HepG2 (cell line): Measurements from ENCODE around the gene MT4. TPM values are rescaled to one million over a fixed set of nuclear protein-coding genes. Genes with fewer than 3 reads are reported as not detected.

Experiments used
- CREB1 ChIP-seq, 2 experiments: fragments of 450-650 bp in 1 of 2; IDR thresholded peaks; 2 replicates each; pipeline ENCODE4 v1.6.1; 2016 to 2017; ENCODE audit warnings: control low read depth in 1 of 2, mild to moderate bottlenecking in 1 of 2, missing compliant biosample characterization in 1 of 2, missing genetic modification characterization in 1 of 2
- DNMT3B ChIP-seq: conservative IDR thresholded peaks from 2 replicates; pipeline ENCODE4 v1.6.1; 2016; ENCODE audit warnings: missing biosample characterization, control low read depth
- FOSL2 ChIP-seq: sonication (generic); formaldehyde crosslinking; IDR thresholded peaks from 2 replicates; pipeline ENCODE4 v1.4.0; 2020; ENCODE audit warnings: missing genetic modification reagents
- JUNB ChIP-seq: sonication (generic); formaldehyde crosslinking; IDR thresholded peaks from 2 replicates; pipeline ENCODE4 v1.8.0; 2022; ENCODE audit warnings: missing genetic modification reagents, mild to moderate bottlenecking, borderline replicate concordance
- MLLT10 ChIP-seq: sonication (generic); formaldehyde crosslinking; IDR thresholded peaks from 2 replicates; pipeline ENCODE4 v1.4.0; 2020; ENCODE audit warnings: missing genetic modification reagents
- REPIN1 ChIP-seq: sonication (generic); formaldehyde crosslinking; IDR thresholded peaks from 2 replicates; pipeline ENCODE4 v1.8.0; 2022; ENCODE audit warnings: missing genetic modification reagents, low read depth, mild to moderate bottlenecking, borderline replicate concordance
- SRY ChIP-seq: sonication (generic); formaldehyde crosslinking; IDR thresholded peaks from 2 replicates; pipeline ENCODE4 v1.8.0; 2022; ENCODE audit warnings: mild to moderate bottlenecking, missing genetic modification reagents
- TBP ChIP-seq: sonication (generic); formaldehyde crosslinking; IDR thresholded peaks from 2 replicates; pipeline ENCODE4 v1.5.0; 2020; ENCODE audit warnings: missing genetic modification reagents
- U2AF1 ChIP-seq: fragments of 200-400 bp; formaldehyde crosslinking; optimal IDR thresholded peaks from 2 replicates; pipeline ENCODE3; 2017; ENCODE audit warnings: mild to moderate bottlenecking, low read depth, low read length
- ZFP36L2 ChIP-seq: sonication (generic); formaldehyde crosslinking; IDR thresholded peaks from 2 replicates; pipeline ENCODE4 v1.4.0; 2020; ENCODE audit warnings: missing genetic modification reagents
- ZFX ChIP-seq: sonication (generic); formaldehyde crosslinking; IDR thresholded peaks from 2 replicates; pipeline ENCODE4 v1.4.0; 2020; ENCODE audit warnings: mild to moderate bottlenecking, low read depth, missing genetic modification reagents, moderate library complexity
- ZNF205 ChIP-seq: IDR thresholded peaks from 2 replicates; pipeline ENCODE4 v1.6.1; 2018; ENCODE audit warnings: missing biosample characterization, missing genetic modification reagents
- ZNF232 ChIP-seq: sonication (generic); formaldehyde crosslinking; IDR thresholded peaks from 2 replicates; pipeline ENCODE4 v1.4.0; 2020; ENCODE audit warnings: missing genetic modification reagents, borderline replicate concordance
- ZNF331 ChIP-seq: sonication (generic); formaldehyde crosslinking; IDR thresholded peaks from 2 replicates; pipeline ENCODE4 v1.4.0; 2020; ENCODE audit warnings: missing genetic modification reagents
- ZNF605 ChIP-seq: sonication (generic); formaldehyde crosslinking; IDR thresholded peaks from 2 replicates; pipeline ENCODE4 v1.8.0; 2022; ENCODE audit warnings: mild to moderate bottlenecking, missing genetic modification reagents
- ZNF737 ChIP-seq: sonication (generic); formaldehyde crosslinking; IDR thresholded peaks from 2 replicates; pipeline ENCODE4 v1.5.0; 2020; ENCODE audit warnings: missing genetic modification reagents, mild to moderate bottlenecking, borderline replicate concordance
- ZNF83 ChIP-seq: sonication (generic); formaldehyde crosslinking; IDR thresholded peaks from 2 replicates; pipeline ENCODE4 v1.4.0; 2020; ENCODE audit warnings: missing genetic modification reagents, mild to moderate bottlenecking, borderline replicate concordance
- polyA plus RNA-seq, 8 experiments: library from polyadenylated mRNA; depleted of rRNA in 3 of 8; stranded (reverse) in 7 of 8; unstranded in 1 of 8; fragments of >200 nt; fragmentation: Illumina TruSeq in 4 of 8; extraction: Trizol in 4 of 8; gene quantifications; 2 replicates each; pipeline versions ENCODE4 v1.2.1 to v1.2.3, GENCODE V29; 2011 to 2016; ENCODE audit warnings: low read depth in 4 of 8, missing spikeins in 1 of 8, mixed read lengths in 1 of 8; ENCODE audit not compliant: insufficient read depth in 1 of 8
- total RNA-seq, 5 experiments: library from RNA; depleted of rRNA; stranded (reverse); fragments of >200 nt; fragmentation: Illumina TruSeq; extraction: Trizol; gene quantifications; 2 replicates each; pipeline ENCODE4 v1.2.3, GENCODE V29; 2016; ENCODE audit warnings: low read depth in 1 of 5
- TF ChIP-seq, protein P1 (sequence below): IDR thresholded peaks from 2 replicates; pipeline ENCODE4 v1.6.1; 2016; ENCODE audit warnings: missing genetic modification reagents, missing compliant biosample characterization
- TF ChIP-seq, protein P2 (sequence below): sonication (generic); formaldehyde crosslinking; IDR thresholded peaks from 2 replicates; pipeline ENCODE4 v1.8.0; 2023; ENCODE audit warnings: mild to moderate bottlenecking, missing genetic modification reagents
- TF ChIP-seq, protein P3 (sequence below): sonication (generic); formaldehyde crosslinking; IDR thresholded peaks from 2 replicates; pipeline ENCODE4 v1.4.0; 2020; ENCODE audit warnings: mild to moderate bottlenecking, missing genetic modification reagents
- TF ChIP-seq, protein P4 (sequence below): sonication (generic); formaldehyde crosslinking; IDR thresholded peaks from 2 replicates; pipeline ENCODE4 v1.9.0; 2021; ENCODE audit warnings: missing genetic modification reagents, mild to moderate bottlenecking, borderline replicate concordance
- TF ChIP-seq, protein P5 (sequence below): sonication (generic); formaldehyde crosslinking; IDR thresholded peaks from 2 replicates; pipeline ENCODE4 v1.4.0; 2020; ENCODE audit warnings: missing genetic modification reagents
- TF ChIP-seq, protein P6 (sequence below): sonication (generic); formaldehyde crosslinking; IDR thresholded peaks from 2 replicates; pipeline ENCODE4 v1.5.0; 2020; ENCODE audit warnings: mild to moderate bottlenecking, low read depth, missing genetic modification reagents, borderline replicate concordance

Gene MT4
- total and polyA plus RNA-seq, 2 of the 13 experiments (the other 11 are each of a cell fraction or from before 2014, with no cell fraction given), result not detected

DNA sequence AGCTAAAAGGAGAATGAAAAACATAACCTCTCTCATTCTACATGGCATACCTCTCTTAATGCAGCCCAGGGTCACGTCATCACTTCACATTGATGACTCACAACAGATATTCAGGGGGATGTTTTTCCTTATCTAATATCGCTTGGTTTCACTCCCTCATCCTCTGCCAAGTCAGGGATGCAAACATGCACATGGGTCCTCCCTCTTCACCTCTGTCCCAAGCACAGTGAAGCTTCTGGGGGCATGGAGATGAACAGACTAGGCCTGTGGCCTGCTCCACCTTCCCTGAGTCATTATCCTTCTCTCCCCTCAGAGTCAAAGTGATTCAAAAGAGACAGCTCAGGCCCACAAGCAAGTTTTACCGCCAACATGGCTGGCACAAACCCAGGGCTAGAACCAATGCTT lies 41.2 kb downstream of the MT4 start (continued):
- TF ChIP-seq, protein P1, sequence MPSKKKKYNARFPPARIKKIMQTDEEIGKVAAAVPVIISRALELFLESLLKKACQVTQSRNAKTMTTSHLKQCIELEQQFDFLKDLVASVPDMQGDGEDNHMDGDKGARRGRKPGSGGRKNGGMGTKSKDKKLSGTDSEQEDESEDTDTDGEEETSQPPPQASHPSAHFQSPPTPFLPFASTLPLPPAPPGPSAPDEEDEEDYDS (CRISPR knock-in tag), result 0 out of 2 replicates have a peak, but pooled peaks have one; percentile 7
- TF ChIP-seq ZFX (CRISPR knock-in tag) (peak; percentile 59; the same call in 1 of the 2 replicates), REPIN1 (CRISPR knock-in tag) (0 out of 2 replicates have a peak, but pooled peaks have one; percentile 15), CREB1 (IDR thresholded peaks at IDR 0.05) (peak; percentile 90), CREB1 (CRISPR knock-in tag; IDR thresholded peaks at IDR 0.05) (no peak), SRY (CRISPR knock-in tag) (no peak), ZNF83 (CRISPR knock-in tag) (no peak), MLLT10 (CRISPR knock-in tag) (no peak), ZNF605 (0 out of 2 replicates have a peak, but pooled peaks have one; percentile 4), FOSL2 (0 out of 2 replicates have a peak, but pooled peaks have one; percentile 44), ZNF331 (no peak), DNMT3B (0 out of 2 replicates have a peak, but pooled peaks have one; percentile 17), ZNF205 (CRISPR knock-in tag) (no peak), TBP (CRISPR knock-in tag) (0 out of 2 replicates have a peak, but pooled peaks have one; percentile 28), ZNF737 (CRISPR knock-in tag) (peak; percentile 57; the same call in 1 of the 2 replicates), U2AF1 (no peak), ZNF232 (CRISPR knock-in tag) (0 out of 2 replicates have a peak, but pooled peaks have one; percentile 20), JUNB (CRISPR knock-in tag) (no peak), ZFP36L2 (CRISPR knock-in tag) (0 out of 2 replicates have a peak, but pooled peaks have one; percentile 58)
- TF ChIP-seq, protein P2, sequence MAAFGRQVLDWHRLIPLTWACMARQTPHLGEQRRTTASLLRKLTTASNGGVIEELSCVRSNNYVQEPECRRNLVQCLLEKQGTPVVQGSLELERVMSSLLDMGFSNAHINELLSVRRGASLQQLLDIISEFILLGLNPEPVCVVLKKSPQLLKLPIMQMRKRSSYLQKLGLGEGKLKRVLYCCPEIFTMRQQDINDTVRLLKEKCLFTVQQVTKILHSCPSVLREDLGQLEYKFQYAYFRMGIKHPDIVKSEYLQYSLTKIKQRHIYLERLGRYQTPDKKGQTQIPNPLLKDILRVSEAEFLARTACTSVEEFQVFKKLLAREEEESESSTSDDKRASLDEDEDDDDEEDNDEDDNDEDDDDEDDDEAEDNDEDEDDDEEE (CRISPR knock-in tag), result peak; percentile 61; the same call in 1 of the 2 replicates
- TF ChIP-seq, protein P3, sequence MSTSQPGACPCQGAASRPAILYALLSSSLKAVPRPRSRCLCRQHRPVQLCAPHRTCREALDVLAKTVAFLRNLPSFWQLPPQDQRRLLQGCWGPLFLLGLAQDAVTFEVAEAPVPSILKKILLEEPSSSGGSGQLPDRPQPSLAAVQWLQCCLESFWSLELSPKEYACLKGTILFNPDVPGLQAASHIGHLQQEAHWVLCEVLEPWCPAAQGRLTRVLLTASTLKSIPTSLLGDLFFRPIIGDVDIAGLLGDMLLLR, result peak; percentile 50; the same call in 1 of the 2 replicates
- TF ChIP-seq, protein P4, sequence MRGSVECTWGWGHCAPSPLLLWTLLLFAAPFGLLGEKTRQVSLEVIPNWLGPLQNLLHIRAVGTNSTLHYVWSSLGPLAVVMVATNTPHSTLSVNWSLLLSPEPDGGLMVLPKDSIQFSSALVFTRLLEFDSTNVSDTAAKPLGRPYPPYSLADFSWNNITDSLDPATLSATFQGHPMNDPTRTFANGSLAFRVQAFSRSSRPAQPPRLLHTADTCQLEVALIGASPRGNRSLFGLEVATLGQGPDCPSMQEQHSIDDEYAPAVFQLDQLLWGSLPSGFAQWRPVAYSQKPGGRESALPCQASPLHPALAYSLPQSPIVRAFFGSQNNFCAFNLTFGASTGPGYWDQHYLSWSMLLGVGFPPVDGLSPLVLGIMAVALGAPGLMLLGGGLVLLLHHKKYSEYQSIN, result peak; percentile 83; the same call in 1 of the 2 replicates
- TF ChIP-seq, protein P5, sequence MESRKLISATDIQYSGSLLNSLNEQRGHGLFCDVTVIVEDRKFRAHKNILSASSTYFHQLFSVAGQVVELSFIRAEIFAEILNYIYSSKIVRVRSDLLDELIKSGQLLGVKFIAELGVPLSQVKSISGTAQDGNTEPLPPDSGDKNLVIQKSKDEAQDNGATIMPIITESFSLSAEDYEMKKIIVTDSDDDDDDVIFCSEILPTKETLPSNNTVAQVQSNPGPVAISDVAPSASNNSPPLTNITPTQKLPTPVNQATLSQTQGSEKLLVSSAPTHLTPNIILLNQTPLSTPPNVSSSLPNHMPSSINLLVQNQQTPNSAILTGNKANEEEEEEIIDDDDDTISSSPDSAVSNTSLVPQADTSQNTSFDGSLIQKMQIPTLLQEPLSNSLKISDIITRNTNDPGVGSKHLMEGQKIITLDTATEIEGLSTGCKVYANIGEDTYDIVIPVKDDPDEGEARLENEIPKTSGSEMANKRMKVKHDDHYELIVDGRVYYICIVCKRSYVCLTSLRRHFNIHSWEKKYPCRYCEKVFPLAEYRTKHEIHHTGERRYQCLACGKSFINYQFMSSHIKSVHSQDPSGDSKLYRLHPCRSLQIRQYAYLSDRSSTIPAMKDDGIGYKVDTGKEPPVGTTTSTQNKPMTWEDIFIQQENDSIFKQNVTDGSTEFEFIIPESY (CRISPR knock-in tag), result 0 out of 2 replicates have a peak, but pooled peaks have one; percentile 45
- TF ChIP-seq, protein P6, sequence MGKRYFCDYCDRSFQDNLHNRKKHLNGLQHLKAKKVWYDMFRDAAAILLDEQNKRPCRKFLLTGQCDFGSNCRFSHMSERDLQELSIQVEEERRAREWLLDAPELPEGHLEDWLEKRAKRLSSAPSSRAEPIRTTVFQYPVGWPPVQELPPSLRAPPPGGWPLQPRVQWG (CRISPR knock-in tag), result 0 out of 2 replicates have a peak, but pooled peaks have one; percentile 48
